A549 (cell line): ENCODE measurements around the gene ETFRF1. TPM values are rescaled to one million over a fixed set of nuclear protein-coding genes. Genes with fewer than 3 reads are reported as not detected.

ENCODE experiments used
- ATAC-seq, 2 experiments: fragments of 200-7000 bp in 1 of 2; fragments of >200 bp in 1 of 2; cut with Nextera tagmentation in 1 of 2; cut with Tn5 transposase in 1 of 2; 3 replicates each; pipeline versions ENCODE4 v1.8.0 to v1.9.1; 2018 to 2020; ENCODE audit warnings: mild to moderate bottlenecking in 1 of 2, moderate library complexity in 1 of 2
- CTCF ChIA-PET: fragments of 300-600 bp; sonication (Branson Sonifier 250); formaldehyde crosslinking; extraction: SDS; loops from one replicate; lab custom pipeline; 2021; ENCODE audit warnings: antibody characterized with exemption, inconsistent platforms; lab: Yijun Ruan, JAX
- POLR2A ChIA-PET: fragments of 350-600 bp; formaldehyde crosslinking; extraction: SDS; loops from one replicate; lab custom pipeline; 2021; ENCODE audit warnings: antibody characterized with exemption, inconsistent platforms; lab: Yijun Ruan, JAX
- DNase-seq, 2 experiments: peaks; one replicate each; pipeline versions ENCODE4 v3.0.0 to v3.0.0-alpha.2; 2011 to 2016; ENCODE audit warnings: low read depth in 1 of 2, low spot score in 1 of 2
- FAIRE-seq: peaks from 2 replicates; lab custom pipeline; 2011; peaks lifted over from hg19 to GRCh38; lab: Jason Lieb, UNC
- H3K27ac ChIP-seq, 2 experiments: fragments of >200 bp; sonication (Bioruptor Twin); formaldehyde crosslinking; 3 replicates each; pipeline ENCODE4 v1.5.1; 2016 to 2017
- H3K4me1 ChIP-seq: fragments of >200 bp; sonication (Bioruptor Twin); formaldehyde crosslinking; 3 replicates; pipeline ENCODE4 v1.6.1; 2016
- H3K4me2 ChIP-seq: fragments of >200 bp; sonication (Bioruptor Twin); formaldehyde crosslinking; 3 replicates; pipeline ENCODE4 v1.6.1; 2016
- H3K4me3 ChIP-seq: fragments of >200 bp; sonication (Bioruptor Twin); formaldehyde crosslinking; 3 replicates; pipeline ENCODE4 v1.5.1; 2016
- H3K9me3 ChIP-seq: fragments of >200 bp; sonication (Bioruptor Twin); formaldehyde crosslinking; 3 replicates; pipeline ENCODE4 v1.6.1; 2016
- ATOH8 ChIP-seq: fragments of 250-450 bp; sonication (Bioruptor Pico); IDR thresholded peaks from 2 replicates; pipeline ENCODE4 v1.5.0; 2020; ENCODE audit warnings: low read depth, mild to moderate bottlenecking, moderate library complexity
- BHLHE40 ChIP-seq: IDR thresholded peaks from 2 replicates; pipeline ENCODE4 v1.6.1; 2012; ENCODE audit warnings: low read depth, low read length, inconsistent platforms
- CTCF ChIP-seq: fragments of >200 bp; sonication (Bioruptor Twin); formaldehyde crosslinking; IDR thresholded peaks from 3 replicates; pipeline ENCODE4 v1.5.1; 2016
- E2F6 ChIP-seq: IDR thresholded peaks from 2 replicates; pipeline ENCODE4 v1.6.1; 2012; ENCODE audit warnings: low read depth, borderline replicate concordance
- EHF ChIP-seq: fragments of 250-450 bp; sonication (Bioruptor Pico); IDR thresholded peaks from 2 replicates; pipeline ENCODE4 v1.5.0; 2020; ENCODE audit warnings: mild to moderate bottlenecking
- EP300 ChIP-seq, 2 experiments: fragments of >200 bp; sonication (Bioruptor Twin); formaldehyde crosslinking; IDR thresholded peaks; 2 replicates in 1 of 2; 3 replicates in 1 of 2; pipeline ENCODE4 v1.6.1; 2016 to 2017
- ESRRA ChIP-seq: fragments of 150-350 bp; IDR thresholded peaks from 2 replicates; pipeline ENCODE4 v1.6.1; 2014; ENCODE audit warnings: mild to moderate bottlenecking, low read length, borderline replicate concordance
- HDAC2 ChIP-seq: fragments of 200-600 bp; sonication (generic); IDR thresholded peaks from 2 replicates; pipeline ENCODE4 v1.6.1; 2016
- HMGXB4 ChIP-seq: fragments of 250-450 bp; sonication (Bioruptor Pico); IDR thresholded peaks from 2 replicates; pipeline ENCODE4 v1.5.0; 2021; ENCODE audit warnings: mild to moderate bottlenecking, moderate library complexity, borderline replicate concordance
- HOXA7 ChIP-seq: fragments of 250-450 bp; sonication (Bioruptor Pico); IDR thresholded peaks from 2 replicates; pipeline ENCODE4 v1.5.0; 2020; ENCODE audit warnings: mild to moderate bottlenecking, moderate library complexity
- HOXB13 ChIP-seq: fragments of 250-450 bp; sonication (Bioruptor Pico); IDR thresholded peaks from 2 replicates; pipeline ENCODE4 v1.5.0; 2020; ENCODE audit warnings: low read depth, mild to moderate bottlenecking, moderate library complexity
- JUN ChIP-seq, 2 experiments: fragments of >200 bp; sonication (Bioruptor Twin); formaldehyde crosslinking; IDR thresholded peaks; 2 replicates in 1 of 2; 3 replicates in 1 of 2; pipeline ENCODE4 v1.6.1; 2016 to 2017
- KDM1A ChIP-seq: fragments of 200-600 bp; sonication (generic); IDR thresholded peaks from 2 replicates; pipeline ENCODE4 v1.6.1; 2016; ENCODE audit warnings: low read depth, mild to moderate bottlenecking
- MAZ ChIP-seq: fragments of 150-350 bp; IDR thresholded peaks from 2 replicates; pipeline ENCODE4 v1.6.1; 2014; ENCODE audit warnings: antibody characterized with exemption, low read depth, low read length, borderline replicate concordance
- NR3C1 ChIP-seq: fragments of >200 bp; sonication (Bioruptor Twin); formaldehyde crosslinking; IDR thresholded peaks from 3 replicates; pipeline ENCODE4 v1.6.1; 2017
- PHF8 ChIP-seq: fragments of 200-600 bp; sonication (generic); IDR thresholded peaks from 2 replicates; pipeline ENCODE4 v1.6.1; 2016; ENCODE audit warnings: low read depth, mild to moderate bottlenecking, antibody characterized with exemption, moderate library complexity, borderline replicate concordance
- POLR2A ChIP-seq: IDR thresholded peaks from 2 replicates; pipeline ENCODE4 v1.6.1; 2012; ENCODE audit warnings: mild to moderate bottlenecking, low read length
- RARB ChIP-seq: fragments of 250-450 bp; sonication (Bioruptor Pico); IDR thresholded peaks from 2 replicates; pipeline ENCODE4 v1.8.0; 2021; ENCODE audit warnings: mild to moderate bottlenecking, moderate library complexity
- SREBF2 ChIP-seq: fragments of 450-650 bp; IDR thresholded peaks from 2 replicates; pipeline ENCODE4 v1.6.1; 2014; ENCODE audit warnings: mild to moderate bottlenecking, moderate library complexity
- TFCP2L1 ChIP-seq: fragments of 250-450 bp; sonication (Bioruptor Pico); IDR thresholded peaks from 2 replicates; pipeline ENCODE4 v1.5.0; 2021; ENCODE audit warnings: mild to moderate bottlenecking
- USF2 ChIP-seq: fragments of 450-650 bp; IDR thresholded peaks from 2 replicates; pipeline ENCODE4 v1.6.1; 2014; ENCODE audit warnings: antibody characterized with exemption
- WGBS: methylation state at CpG from one replicate; pipeline ENCODE4 v1.1.6; 2017; ENCODE audit errors: missing lambda C conversion rate; 5-methylcytosine and 5-hydroxymethylcytosine counted together
- polyA plus RNA-seq, 4 experiments: library from polyadenylated mRNA; depleted of rRNA in 3 of 4; stranded (reverse); fragments of >200 nt; fragmentation: RNase III in 1 of 4; extraction: RNeasy Plus Mini Kit Qiagen cat#74134 plus additional on column Dnase treatment in 1 of 4; gene quantifications; 2 replicates in 3 of 4; 3 replicates in 1 of 4; pipeline ENCODE4 v1.2.3, GENCODE V29; 2011 to 2017

The ETFRF1 gene
- polyA plus RNA-seq, 2 of the 4 experiments (the other 2 are of a cell fraction), result 11.5 to 23.6 TPM

GRCh38 chr12:25194722-25195055, 348 bp upstream of the ETFRF1 start:
- ATAC-seq, result peak; percentile 55
- H3K4me2 ChIP-seq, result peak overlapping the region; percentile 81
- DNase-seq, result no peak
- ChIA-PET POLR2A (interaction anchor here (0.5 to 1.0 kb wide), 7 partner anchors 9 to 188 kb away, joined by 3 to 8 read pairs (median 5); no protein-coding TSS in a partner anchor), CTCF (interaction anchor here (0.6 to 1.3 kb wide), 4 partner anchors 8 to 194 kb away, joined by 3 to 5 read pairs (median 4); no protein-coding TSS in a partner anchor)
- TF ChIP-seq PHF8 (no peak), TFCP2L1 (0 out of 2 replicates have a peak, but pooled peaks have one; percentile 13)
- peak overlapping the region; percentile 77 for H3K4me3 ChIP-seq
- H3K4me1 ChIP-seq, result no peaks in the 10 kb centered on the region
- H3K27ac ChIP-seq, result peak overlapping the region in 1 of 2 experiments; percentile 96; a peak in 4 of 6 replicates
- H3K9me3 ChIP-seq, result no peaks in the 10 kb centered on the region
- WGBS, result 12% methylated on average over 11 of the region's 11 CpGs
- no peak for FAIRE-seq

GRCh38 chr12:25197608-25198007, 2.6 kb downstream of the ETFRF1 start:
- H3K27ac ChIP-seq, result no peak overlapping the region
- TF ChIP-seq BHLHE40 (no peak), MAZ (no peak), EP300 (IDR thresholded peaks at IDR 0.05) (no peak), HDAC2 (no peak), POLR2A (no peak), E2F6 (no peak), RARB (CRISPR knock-in tag) (no peak), NR3C1 (no peak), HOXA7 (CRISPR knock-in tag) (no peak), JUN (IDR thresholded peaks at IDR 0.05) (no peak), HMGXB4 (CRISPR knock-in tag) (no peak), EHF (no peak), ATOH8 (no peak), KDM1A (no peak), ESRRA (no peak), HOXB13 (no peak), SREBF2 (no peak), USF2 (no peak), CTCF (no peak)
- TF ChIP-seq, all 56 proteins: peak for 0
- FAIRE-seq, result no peak
- no peaks in the 10 kb centered on the region for H3K4me1 ChIP-seq
- no peak overlapping the region for H3K4me2 ChIP-seq
- ATAC-seq, result no peak
- DNase-seq, result no peak
- H3K4me3 ChIP-seq, result no peak overlapping the region
- 90% methylated on average over 2 of the region's 2 CpGs for WGBS
- POLR2A ChIA-PET, result no interaction called here
- no peaks in the 10 kb centered on the region for H3K9me3 ChIP-seq
- CTCF ChIA-PET, result interaction anchor here (0.6 to 1.2 kb wide), 3 partner anchors 26 to 1492 kb away, joined by 3 read pairs; no protein-coding TSS in a partner anchor
